Osteoblast (primary cell): Measurements from ENCODE around the gene PPP1R3C. TPM values are rescaled to one million over a fixed set of nuclear protein-coding genes. Genes with fewer than 3 reads are reported as not detected.

Experiments used
- DNase-seq: peaks from one replicate; pipeline ENCODE4 v3.0.0; 2011; ENCODE audit warnings: low spot score, mixed read lengths; ENCODE audit not compliant: insufficient read length; ENCODE audit errors: missing footprints
- H2AFZ ChIP-seq: 2 replicates; pipeline ENCODE4 v1.6.0; 2011; ENCODE audit warnings: mild to moderate bottlenecking, low read length
- H3K27ac ChIP-seq: 2 replicates; pipeline ENCODE4 v1.5.1; 2011; ENCODE audit warnings: mild to moderate bottlenecking, low read depth, low read length, moderate library complexity
- H3K27me3 ChIP-seq: 2 replicates; pipeline ENCODE4 v1.6.0; 2012; ENCODE audit warnings: mild to moderate bottlenecking, control low read depth, inconsistent platforms, low read length, moderate library complexity; ENCODE audit not compliant: insufficient read depth
- H3K36me3 ChIP-seq: 2 replicates; pipeline ENCODE4 v1.5.1; 2011; ENCODE audit warnings: mild to moderate bottlenecking, low read length, control low read depth, moderate library complexity; ENCODE audit not compliant: insufficient read depth
- H3K4me1 ChIP-seq: 2 replicates; pipeline ENCODE4 v1.5.1; 2011; ENCODE audit warnings: mild to moderate bottlenecking, low read length, control low read depth, moderate library complexity; ENCODE audit not compliant: insufficient read depth
- H3K4me2 ChIP-seq: 2 replicates; pipeline ENCODE4 v1.6.0; 2011; ENCODE audit warnings: mild to moderate bottlenecking, low read length; ENCODE audit not compliant: insufficient read depth
- H3K4me3 ChIP-seq: fragments of 200-600 bp; sonication (generic); 3 replicates; pipeline ENCODE4 v1.5.1; 2012; ENCODE audit warnings: mild to moderate bottlenecking, low read length, inconsistent platforms; ENCODE audit not compliant: insufficient read depth
- H3K79me2 ChIP-seq: 2 replicates; pipeline ENCODE4 v1.6.0; 2012; ENCODE audit warnings: mild to moderate bottlenecking, low read length, control low read depth, inconsistent platforms; ENCODE audit not compliant: insufficient read depth
- H3K9me3 ChIP-seq: 2 replicates; pipeline ENCODE4 v1.5.1; 2011; ENCODE audit warnings: low read depth, low read length, control low read depth
- H4K20me1 ChIP-seq: 2 replicates; pipeline ENCODE4 v1.6.0; 2012; ENCODE audit warnings: mild to moderate bottlenecking, low read length, control low read depth; ENCODE audit not compliant: insufficient read depth
- CTCF ChIP-seq: IDR thresholded peaks from 2 replicates; pipeline ENCODE4 v1.5.1; 2011; ENCODE audit warnings: mild to moderate bottlenecking, low read depth, low read length, moderate library complexity; ENCODE audit errors: extremely low read depth
- total RNA-seq: library from RNA; depleted of rRNA; stranded (reverse); fragments of >200 nt; gene quantifications from 2 replicates; pipeline ENCODE4 v1.2.3, GENCODE V29; 2012

PPP1R3C gene
- total RNA-seq, 1 donor: 87.9 TPM

- Histone ChIP-seq H3K27ac (peak overlapping the region; percentile 82), H3K79me2 (no peaks in the 10 kb centered on the region), H3K36me3 (no peaks in the 10 kb centered on the region), H3K4me1 (peaks cover 45% of the 10 kb centered on the region), H3K4me2 (peak overlapping the region; percentile 59), H3K27me3 (no peaks in the 10 kb centered on the region), H4K20me1 (no peaks in the 10 kb centered on the region), H3K9me3 (no peaks in the 10 kb centered on the region), H3K4me3 (peak overlapping the region; percentile 35), H2AFZ (no peak overlapping the region)
- DNase-seq: no peak
- peak; percentile 28 for TF ChIP-seq CTCF
Observed at GRCh38 chr10:91604553-91605534, 28.0 kb downstream of the PPP1R3C start.

GRCh38 chr10:91603931-91604331, 28.9 kb downstream of the PPP1R3C start:
- TF ChIP-seq CTCF: no peak
- peak overlapping the region; percentile 82 for H3K27ac ChIP-seq
- H3K9me3 ChIP-seq: no peaks in the 10 kb centered on the region
- no peaks in the 10 kb centered on the region for H4K20me1 ChIP-seq
- no peaks in the 10 kb centered on the region for H3K36me3 ChIP-seq
- no peak overlapping the region for H2AFZ ChIP-seq
- no peak overlapping the region for H3K4me3 ChIP-seq
- peaks cover 36% of the 10 kb centered on the region for H3K4me1 ChIP-seq
- peak overlapping the region; percentile 59 for H3K4me2 ChIP-seq
- H3K27me3 ChIP-seq: no peaks in the 10 kb centered on the region
- DNase-seq: no peak
- no peaks in the 10 kb centered on the region for H3K79me2 ChIP-seq

DNA sequence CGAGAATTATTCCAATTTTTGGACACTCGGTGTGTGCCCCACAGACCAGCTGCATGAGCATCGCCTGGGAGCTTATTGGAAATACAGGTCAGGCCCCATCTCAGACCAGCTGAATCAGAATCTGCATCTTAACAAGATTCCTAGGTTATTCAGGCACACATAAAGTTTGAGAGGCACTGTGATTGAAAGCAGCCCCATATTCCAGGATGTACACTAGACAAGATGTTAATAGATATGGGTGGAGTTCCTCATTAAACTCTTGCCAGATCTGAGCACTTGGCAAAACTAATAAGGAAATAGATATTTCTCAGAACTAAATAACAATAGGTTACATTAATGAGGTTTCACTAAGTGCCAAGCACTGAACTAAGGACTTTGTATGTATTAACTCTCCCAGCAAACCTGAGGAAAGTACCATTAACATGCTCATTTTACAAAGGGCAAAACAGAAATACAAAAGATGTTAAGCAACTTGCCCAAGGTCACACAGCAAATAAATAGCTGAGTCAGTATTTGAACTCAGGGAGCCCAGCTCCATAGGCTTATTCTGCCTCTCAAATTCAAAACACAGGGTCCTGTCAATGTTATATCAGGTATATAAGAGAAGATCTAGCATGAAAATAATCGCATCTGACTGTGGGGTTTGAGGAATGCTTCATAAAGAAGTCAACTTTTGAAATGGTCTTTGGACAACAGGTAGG, 29.9 kb downstream of the PPP1R3C start:
- H4K20me1 ChIP-seq: no peaks in the 10 kb centered on the region
- no peak overlapping the region for H2AFZ ChIP-seq
- H3K4me2 ChIP-seq: no peak overlapping the region
- no peaks in the 10 kb centered on the region for H3K36me3 ChIP-seq
- peaks cover 35% of the 10 kb centered on the region for H3K4me1 ChIP-seq
- no peak overlapping the region for H3K27ac ChIP-seq
- no peak for DNase-seq
- no peak overlapping the region for H3K4me3 ChIP-seq
- H3K27me3 ChIP-seq: no peaks in the 10 kb centered on the region
- H3K9me3 ChIP-seq: no peaks in the 10 kb centered on the region
- H3K79me2 ChIP-seq: no peaks in the 10 kb centered on the region
- no peak for TF ChIP-seq CTCF

- no peak overlapping the region for H3K4me3 ChIP-seq
- H3K27ac ChIP-seq: no peak overlapping the region
- no peak for TF ChIP-seq CTCF
- H3K9me3 ChIP-seq: no peaks in the 10 kb centered on the region
- H3K27me3 ChIP-seq: no peaks in the 10 kb centered on the region
- no peak overlapping the region for H2AFZ ChIP-seq
- H3K36me3 ChIP-seq: no peaks in the 10 kb centered on the region
- no peaks in the 10 kb centered on the region for H4K20me1 ChIP-seq
- DNase-seq: no peak
- no peak overlapping the region for H3K4me2 ChIP-seq
- peaks cover 35% of the 10 kb centered on the region for H3K4me1 ChIP-seq
- no peaks in the 10 kb centered on the region for H3K79me2 ChIP-seq
Observed at GRCh38 chr10:91602449-91602848, 30.4 kb downstream of the PPP1R3C start.
